ENCODE results near the gene APMAP. TPM values are rescaled to one million over a fixed set of nuclear protein-coding genes. Genes with fewer than 3 reads are reported as not detected.

Gene APMAP
- polyA plus RNA-seq, 1 of the 3 experiments (the other 2 are of a cell fraction): 107 TPM

- TF ChIP-seq USF1 (IDR thresholded peaks at IDR 0.05; ENCODE audit: borderline replicate concordance, low read depth): no peak
- no peak for TF ChIP-seq ELF1 (IDR thresholded peaks at IDR 0.05)
- TF ChIP-seq EP300 (IDR thresholded peaks at IDR 0.05; ENCODE audit: borderline replicate concordance in 1 of 2, low read depth in 1 of 2, low read length in 1 of 2): no peak
Observed at GRCh38 chr20:24971376-24972101, 21.0 kb downstream of the APMAP start (continued).

GRCh38 chr20:24970754-24971153, 21.8 kb downstream of the APMAP start:
- Histone ChIP-seq H4K20me1 (ENCODE audit: insufficient read depth) (no peaks in the 10 kb centered on the region), H3K79me2 (ENCODE audit: insufficient read depth) (no peaks in the 10 kb centered on the region; the same call in 1 of the 2 replicates), H3K27ac (ENCODE audit: low read depth in 2 of 2, low read length in 1 of 2) (no peak overlapping the region), H3K9me2 (no peaks in the 10 kb centered on the region), H3F3A (replicated peaks; ENCODE audit: insufficient read depth) (no peaks in the 10 kb centered on the region), H3K4me1 (ENCODE audit: control insufficient read depth in 1 of 2, insufficient read depth in 2 of 2, low read depth in 1 of 2, low read length in 1 of 2) (no peaks in the 10 kb centered on the region), H2AFZ (ENCODE audit: low read depth) (no peak overlapping the region), H3K27me3 (ENCODE audit: insufficient read depth) (no peaks in the 10 kb centered on the region), H3K9me3 (0 out of 2 replicates have a peak, but pooled peaks cover 6% of the 10 kb centered on the region), H3K36me3 (replicated peaks in 1 of 2; ENCODE audit: control insufficient read depth in 1 of 2, insufficient read depth in 2 of 2, low read length in 1 of 2) (peaks cover 23 to 67% of the 10 kb centered on the region in 2 experiments), H3K4me2 (no peak overlapping the region), H3K9ac (no peak overlapping the region), H3K4me3 (ENCODE audit: low read depth in 2 of 2, low read length in 1 of 2) (no peak overlapping the region)
- WGBS (ENCODE audit: low lambda C conversion rate): 95% methylated on average over 8 of the region's 8 CpGs
- POLR2A ChIA-PET: no interaction called here
- TF ChIP-seq PBX3 (IDR thresholded peaks at IDR 0.05) (no peak), EZH2phosphoT487 (IDR thresholded peaks at IDR 0.05; ENCODE audit: borderline replicate concordance, low read depth) (no peak), IRF3 (IDR thresholded peaks at IDR 0.05; ENCODE audit: low read depth, low read length) (no peak), SIN3A (IDR thresholded peaks at IDR 0.05; ENCODE audit: borderline replicate concordance, low read depth, low read length) (no peak), RCOR1 (IDR thresholded peaks at IDR 0.05; ENCODE audit: low read length) (no peak)
- CTCF ChIA-PET: interaction anchor here (1.5 kb wide), 1 partner anchor 24 kb away, joined by 3 read pairs; no protein-coding TSS in a partner anchor
- no peak for DNase-seq

GRCh38 chr20:24970030-24970553, 22.5 kb downstream of the APMAP start:
- no peak for DNase-seq
- WGBS (ENCODE audit: low lambda C conversion rate): 95% methylated on average over 5 of the region's 5 CpGs
- no peaks in the 10 kb centered on the region for H3K9me2 ChIP-seq
- no peaks in the 10 kb centered on the region for H4K20me1 ChIP-seq (ENCODE audit: insufficient read depth)
- H3K36me3 ChIP-seq (replicated peaks in 1 of 2; ENCODE audit: control insufficient read depth in 1 of 2, insufficient read depth in 2 of 2, low read length in 1 of 2): peaks cover 23 to 72% of the 10 kb centered on the region in 2 experiments
- no peaks in the 10 kb centered on the region for H3K27me3 ChIP-seq (ENCODE audit: insufficient read depth)
- H3K79me2 ChIP-seq (ENCODE audit: insufficient read depth): no peaks in the 10 kb centered on the region; the same call in 1 of the 2 replicates
- CTCF ChIA-PET: interaction anchor here (1.5 kb wide), 1 partner anchor 25 kb away, joined by 3 read pairs; no protein-coding TSS in a partner anchor
- no peak overlapping the region for H3K4me3 ChIP-seq (ENCODE audit: low read depth in 2 of 2, low read length in 1 of 2)
- H3K27ac ChIP-seq (ENCODE audit: low read depth in 2 of 2, low read length in 1 of 2): no peak overlapping the region
- no peaks in the 10 kb centered on the region for H3F3A ChIP-seq (replicated peaks; ENCODE audit: insufficient read depth)
- no peak overlapping the region for H2AFZ ChIP-seq (ENCODE audit: low read depth)
- H3K4me2 ChIP-seq: no peak overlapping the region
- H3K9me3 ChIP-seq: no peaks in the 10 kb centered on the region
- POLR2A ChIA-PET: no interaction called here
- no peaks in the 10 kb centered on the region for H3K4me1 ChIP-seq (ENCODE audit: control insufficient read depth in 1 of 2, insufficient read depth in 2 of 2, low read depth in 1 of 2, low read length in 1 of 2)
- H3K9ac ChIP-seq: no peak overlapping the region
- TF ChIP-seq JUND (IDR thresholded peaks at IDR 0.05): no peak
- no peak for TF ChIP-seq MEF2A (IDR thresholded peaks at IDR 0.05; ENCODE audit: borderline replicate concordance, low read depth)
- no peak for TF ChIP-seq EZH2phosphoT487 (IDR thresholded peaks at IDR 0.05; ENCODE audit: borderline replicate concordance, low read depth)
- no peak for TF ChIP-seq FOSL2 (IDR thresholded peaks at IDR 0.05; ENCODE audit: borderline replicate concordance, low read depth)
- no peak for TF ChIP-seq ELF1 (IDR thresholded peaks at IDR 0.05)
- no peak for TF ChIP-seq EP300 (IDR thresholded peaks at IDR 0.05; ENCODE audit: borderline replicate concordance in 1 of 2, low read depth in 1 of 2, low read length in 1 of 2)
- TF ChIP-seq SIN3A (IDR thresholded peaks at IDR 0.05; ENCODE audit: borderline replicate concordance, low read depth, low read length): no peak
- TF ChIP-seq RFX5 (IDR thresholded peaks at IDR 0.05; ENCODE audit: low read length): no peak
- TF ChIP-seq GABPA (IDR thresholded peaks at IDR 0.05; ENCODE audit: low read depth): no peak
- no peak for TF ChIP-seq MAX (IDR thresholded peaks at IDR 0.05; ENCODE audit: low read depth)
- TF ChIP-seq REST (IDR thresholded peaks at IDR 0.05; ENCODE audit: low read depth, low read length): no peak
- no peak for TF ChIP-seq SMC3 (IDR thresholded peaks at IDR 0.05; ENCODE audit: low read depth, low read length)
